GM23338 (cell line): ENCODE data around the gene FKBP8. TPM values are rescaled to one million over a fixed set of nuclear protein-coding genes. Genes with fewer than 3 reads are reported as not detected.

Source experiments
- polyA plus RNA-seq: library from polyadenylated mRNA; unstranded; fragments of >200 nt; fragmentation: Nextera tagmentation; extraction: Ambion mirVana; gene quantifications from 2 replicates; pipeline ENCODE4 v1.2.1, GENCODE V29; 2016
- total RNA-seq: library from RNA; depleted of rRNA; stranded (reverse); fragments of >200 nt; shearing (Covaris generic); gene quantifications from 2 replicates; pipeline ENCODE4 v1.2.3, GENCODE V29; 2014; rRNA removed

Gene FKBP8
- total and polyA plus RNA-seq, 2 experiments from 2014 or later: 158 to 367 TPM

Other genes starting within 250 kb of the FKBP8 start
- 511 and 591 TPM in 2 replicates for gene LSM4, start 220.5 kb downstream of the FKBP8 start, total RNA-seq
- 637 and 641 TPM in 2 replicates for gene LSM4, start 220.5 kb downstream of the FKBP8 start, polyA plus RNA-seq
- gene PGPEP1, start 203.0 kb downstream of the FKBP8 start, total RNA-seq: 18.9 and 27.6 TPM in 2 replicates
- gene PGPEP1, start 203.0 kb downstream of the FKBP8 start, polyA plus RNA-seq: 15.5 and 19.4 TPM in 2 replicates
- 15.7 and 19.8 TPM in 2 replicates for gene GDF15, start 157.4 kb downstream of the FKBP8 start, total RNA-seq
- 12.6 and 18.3 TPM in 2 replicates for gene GDF15, start 157.4 kb downstream of the FKBP8 start, polyA plus RNA-seq
- gene LRRC25, start 146.0 kb downstream of the FKBP8 start, total RNA-seq: 0.17 TPM in 1 of 2 replicates, not detected in the other
- gene LRRC25, start 146.0 kb downstream of the FKBP8 start, polyA plus RNA-seq: 0.14 and 0.24 TPM in 2 replicates
- gene SSBP4, start 124.2 kb downstream of the FKBP8 start, total RNA-seq: 42.8 and 44.4 TPM in 2 replicates
- 47.9 and 52.0 TPM in 2 replicates for gene SSBP4, start 124.2 kb downstream of the FKBP8 start, polyA plus RNA-seq
- gene ISYNA1, start 105.4 kb downstream of the FKBP8 start, total RNA-seq: 199 and 208 TPM in 2 replicates
- gene ISYNA1, start 105.4 kb downstream of the FKBP8 start, polyA plus RNA-seq: 191 and 217 TPM in 2 replicates
- gene ELL, start 21.5 kb downstream of the FKBP8 start, total RNA-seq: 16.2 and 20.1 TPM in 2 replicates
- gene ELL, start 21.5 kb downstream of the FKBP8 start, polyA plus RNA-seq: 9.1 and 11.3 TPM in 2 replicates
- gene KXD1, start 14.3 kb upstream of the FKBP8 start, total RNA-seq: 162 and 164 TPM in 2 replicates
- gene KXD1, start 14.3 kb upstream of the FKBP8 start, polyA plus RNA-seq: 108 and 111 TPM in 2 replicates
- 627 and 649 TPM in 2 replicates for gene UBA52, start 28.3 kb upstream of the FKBP8 start, total RNA-seq
- gene UBA52, start 28.3 kb upstream of the FKBP8 start, polyA plus RNA-seq: 1,301 and 1,361 TPM in 2 replicates
- 121 and 124 TPM in 2 replicates for gene REX1BD, start 45.2 kb upstream of the FKBP8 start, total RNA-seq
- gene REX1BD, start 45.2 kb upstream of the FKBP8 start, polyA plus RNA-seq: 135 and 138 TPM in 2 replicates
- 17.1 and 18.1 TPM in 2 replicates for gene CRLF1, start 63.2 kb upstream of the FKBP8 start, total RNA-seq
- 19.7 and 22.9 TPM in 2 replicates for gene CRLF1, start 63.2 kb upstream of the FKBP8 start, polyA plus RNA-seq
- 6.8 and 9.8 TPM in 2 replicates for gene TMEM59L, start 69.3 kb upstream of the FKBP8 start, total RNA-seq
- gene TMEM59L, start 69.3 kb upstream of the FKBP8 start, polyA plus RNA-seq: 15.7 and 16.2 TPM in 2 replicates
- gene KLHL26, start 93.5 kb upstream of the FKBP8 start, total RNA-seq: 11.2 and 13.7 TPM in 2 replicates
- gene KLHL26, start 93.5 kb upstream of the FKBP8 start, polyA plus RNA-seq: 3.6 and 6.4 TPM in 2 replicates
- 5.4 and 7.1 TPM in 2 replicates for gene CRTC1, start 140.1 kb upstream of the FKBP8 start, total RNA-seq
- gene CRTC1, start 140.1 kb upstream of the FKBP8 start, polyA plus RNA-seq: 6.7 and 8.4 TPM in 2 replicates
- gene COMP, start 247.7 kb upstream of the FKBP8 start, total RNA-seq: 0.63 TPM in 1 of 2 replicates, not detected in the other
- 0.31 and 0.58 TPM in 2 replicates for gene COMP, start 247.7 kb upstream of the FKBP8 start, polyA plus RNA-seq